Fibroblast of pulmonary artery (primary cell): Measurements from ENCODE around the gene SRCAP.
A peak's percentile ranks its signal among the peaks of the same experiment; 100 is the strongest.

Experiments used
- DNase-seq: peaks from one replicate; pipeline ENCODE4 v3.0.0-alpha.2; 2010; ENCODE audit warnings: low read depth
- H3K4me3 ChIP-seq: replicated peaks from 2 replicates; pipeline ENCODE4 v1.5.1; 2011; ENCODE audit warnings: low read depth, mild to moderate bottlenecking, control low read depth, low read length, moderate library complexity
- CTCF ChIP-seq: IDR thresholded peaks from 2 replicates; pipeline ENCODE4 v1.5.1; 2011; ENCODE audit warnings: mild to moderate bottlenecking, control low read depth, low read length, inconsistent platforms; ENCODE audit errors: missing control alignments

Gene SRCAP

GRCh38 chr16:30768583-30769181, 69.7 kb downstream of the SRCAP start:
- TF ChIP-seq CTCF = no peak
- no peak overlapping the region for H3K4me3 ChIP-seq
- no peak for DNase-seq

- H3K4me3 ChIP-seq = no peak overlapping the region
- TF ChIP-seq CTCF = no peak
- no peak for DNase-seq
Measured at GRCh38 chr16:30769379-30770089, 70.6 kb downstream of the SRCAP start.

GRCh38 chr16:30771726-30772125, 72.8 kb downstream of the SRCAP start:
- no peak for DNase-seq
- no peak for TF ChIP-seq CTCF
- no peak overlapping the region for H3K4me3 ChIP-seq

DNA sequence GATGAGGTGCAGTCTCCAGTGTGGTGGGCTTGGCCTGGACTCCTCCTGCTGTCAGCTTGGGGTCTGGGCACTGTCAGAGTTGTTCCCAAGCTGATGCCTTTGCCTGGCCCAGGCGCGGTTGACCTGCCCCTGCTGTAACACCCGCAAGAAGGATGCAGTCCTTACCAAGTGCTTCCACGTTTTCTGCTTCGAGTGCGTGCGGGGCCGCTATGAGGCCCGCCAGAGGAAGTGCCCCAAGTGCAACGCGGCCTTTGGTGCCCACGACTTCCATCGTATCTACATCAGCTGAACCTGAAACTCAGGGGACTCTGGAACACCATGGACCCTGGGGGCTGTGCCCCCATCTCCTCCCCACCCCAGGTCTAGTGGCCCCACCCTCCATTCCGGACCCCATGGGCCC, 74.9 kb downstream of the SRCAP start:
- H3K4me3 ChIP-seq = no peak overlapping the region
- TF ChIP-seq CTCF = no peak
- DNase-seq = no peak

- no peak for TF ChIP-seq CTCF
- peak overlapping the region; percentile 60 for H3K4me3 ChIP-seq
- no peak for DNase-seq
Measured at GRCh38 chr16:30774367-30775130, 75.6 kb downstream of the SRCAP start.

DNA sequence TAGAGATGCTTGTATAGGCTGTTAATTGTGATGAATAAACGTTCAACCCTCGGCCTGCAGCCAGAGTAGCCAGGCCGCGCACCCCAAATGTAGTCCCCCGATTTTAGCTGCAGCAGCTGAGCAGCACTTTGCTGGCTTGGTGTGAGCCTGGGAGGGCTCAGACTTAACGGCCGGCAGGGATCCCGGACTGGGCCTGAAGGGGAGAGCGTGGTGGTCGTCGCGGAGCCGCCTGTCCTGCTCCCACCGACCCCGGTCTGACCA, 76.1 kb downstream of the SRCAP start:
- H3K4me3 ChIP-seq = peak overlapping the region; percentile 60
- DNase-seq = no peak

More for the DNA sequence above, 76.1 kb downstream of the SRCAP start:
- TF ChIP-seq CTCF = no peak
